HG03439 (cell line): Measurements from ENCODE around the gene RPLP1.

ENCODE experiments used
- ATAC-seq: cut with Tn5 transposase; IDR thresholded peaks from one replicate; pipeline ENCODE4 v1.9.1; 2021; ENCODE audit warnings: mild to moderate bottlenecking, moderate library complexity; ENCODE audit not compliant: unreplicated experiment

The RPLP1 gene

DNA sequence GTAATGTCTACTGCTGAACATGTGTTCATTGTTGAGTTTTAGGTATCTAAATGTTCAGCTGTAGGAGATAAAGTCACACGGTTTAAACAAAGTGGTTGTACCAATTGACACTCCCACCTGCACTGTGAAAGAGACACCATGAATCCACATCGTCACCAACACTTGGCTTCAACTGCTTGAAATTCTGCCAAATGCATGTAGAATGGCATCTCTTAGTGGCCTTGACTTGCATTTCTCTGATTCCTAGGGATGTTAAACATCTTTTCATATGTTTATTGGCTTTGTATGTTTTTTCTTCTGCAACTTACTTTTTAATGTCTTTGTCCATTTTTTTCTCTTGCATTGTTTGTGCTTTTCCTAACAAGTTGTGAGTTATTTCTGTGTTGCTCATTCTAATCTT lies 43.4 kb downstream of the RPLP1 start:
- no peak for ATAC-seq

DNA sequence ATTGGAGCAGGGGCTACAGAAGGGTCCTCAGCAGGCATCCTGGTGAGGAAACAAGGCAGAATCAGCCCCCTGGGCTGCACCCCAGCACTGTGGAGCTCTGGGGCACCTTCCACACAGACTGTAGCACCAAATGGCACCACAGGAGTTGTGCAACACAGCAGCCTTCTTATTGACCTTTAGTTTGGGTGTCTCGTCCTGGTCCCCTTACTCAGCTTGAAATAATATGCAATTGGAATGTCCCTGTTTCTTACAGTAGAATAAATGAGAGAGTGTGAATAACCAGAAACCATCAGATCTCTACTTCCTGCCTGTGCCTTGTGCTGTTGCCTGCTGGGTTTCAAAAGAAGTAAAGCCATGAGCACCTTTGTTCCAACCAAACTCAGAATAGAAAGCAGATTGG lies 44.5 kb downstream of the RPLP1 start:
- ATAC-seq: no peak

DNA sequence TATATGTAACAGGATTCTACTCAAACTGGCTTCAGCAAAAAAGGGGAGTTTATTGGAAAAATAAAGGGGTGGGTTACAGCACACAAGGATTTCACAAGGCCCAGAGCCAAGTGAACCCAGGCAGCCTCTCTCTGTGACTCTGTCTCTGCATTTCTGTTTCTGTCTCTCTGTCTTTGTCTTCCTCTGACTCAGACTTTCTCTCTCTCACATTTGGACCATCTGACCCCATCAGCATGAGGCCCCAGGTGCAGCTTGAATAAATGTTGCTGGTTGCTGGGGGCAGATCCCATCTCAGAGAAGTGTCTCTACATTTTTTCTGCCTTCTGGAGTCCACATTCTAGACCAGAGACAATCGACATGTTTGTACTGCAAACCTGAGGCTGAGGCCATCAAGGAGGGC lies 45.0 kb downstream of the RPLP1 start:
- ATAC-seq: no peak

DNA sequence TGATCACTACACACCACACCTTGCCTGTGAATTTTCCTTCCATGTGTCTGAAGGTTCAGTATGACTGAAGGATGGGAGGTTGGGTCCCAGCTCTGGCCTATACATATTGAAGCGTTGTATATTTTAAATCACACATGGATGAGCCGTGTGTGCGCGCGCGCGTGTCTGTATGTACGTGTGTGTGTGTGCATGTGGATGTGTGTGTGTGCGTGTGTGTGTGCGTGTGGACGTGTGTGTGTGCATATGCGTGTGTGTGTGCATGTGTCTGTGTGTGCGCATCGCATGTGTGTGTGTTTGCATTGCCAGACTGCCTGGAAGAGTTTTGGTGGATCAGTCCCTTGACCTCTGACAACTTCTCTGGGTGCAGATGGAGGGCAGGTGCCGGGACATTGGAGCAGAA lies 45.7 kb downstream of the RPLP1 start:
- no peak for ATAC-seq

DNA sequence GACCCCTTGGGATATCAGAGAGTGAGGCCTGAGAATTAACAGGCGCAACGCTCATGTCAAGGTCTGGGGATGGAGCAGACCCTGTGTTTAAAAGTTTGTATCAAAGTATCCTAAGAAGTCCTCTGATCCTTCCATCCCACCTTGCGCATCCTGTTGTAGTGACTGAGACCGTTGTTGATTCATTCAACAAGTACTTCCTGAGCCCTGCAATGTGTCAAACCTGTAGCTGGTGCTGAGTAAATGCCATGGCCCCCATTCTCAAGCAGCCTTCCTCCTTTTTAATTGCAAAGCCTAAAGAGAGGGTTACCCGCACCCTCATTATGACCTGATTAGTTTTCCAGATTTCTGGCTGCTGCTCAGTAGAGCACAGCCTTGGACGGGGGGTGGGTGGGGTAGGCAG lies 46.4 kb downstream of the RPLP1 start:
- ATAC-seq: no peak

DNA sequence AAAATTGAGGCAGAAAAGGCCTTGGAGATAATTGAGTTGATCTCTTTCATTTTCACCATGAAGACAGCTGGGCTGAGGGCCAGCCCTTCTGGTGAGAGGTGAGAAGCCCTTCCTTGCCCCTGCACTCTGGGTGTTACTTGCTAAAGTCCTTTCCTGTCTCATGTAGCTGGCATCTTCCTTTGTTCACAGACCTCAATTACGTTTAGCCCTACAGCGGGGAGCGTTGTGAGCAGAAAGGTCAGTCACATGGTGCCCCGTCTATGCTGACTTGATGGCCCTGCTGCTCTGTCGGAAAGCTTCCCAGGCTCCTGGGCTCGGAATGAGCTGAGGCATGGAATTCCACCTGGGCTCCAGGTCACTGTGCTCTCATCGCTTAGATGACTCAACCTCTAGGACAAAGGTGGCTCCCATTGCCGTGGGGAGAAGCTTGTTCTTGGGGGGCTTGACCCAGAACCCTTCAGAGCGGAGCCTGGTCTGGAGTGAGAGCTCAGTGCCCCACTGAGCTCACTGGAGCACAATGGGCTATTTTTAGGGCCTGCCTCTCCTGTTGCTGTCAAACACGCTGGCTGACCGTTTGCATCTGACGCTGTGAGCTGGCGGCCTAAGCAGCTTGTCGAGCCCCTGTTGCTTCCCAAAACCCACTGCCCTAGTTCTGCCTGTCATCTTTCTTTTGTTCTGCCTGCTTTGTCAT lies 47.0 kb downstream of the RPLP1 start:
- ATAC-seq: no peak

DNA sequence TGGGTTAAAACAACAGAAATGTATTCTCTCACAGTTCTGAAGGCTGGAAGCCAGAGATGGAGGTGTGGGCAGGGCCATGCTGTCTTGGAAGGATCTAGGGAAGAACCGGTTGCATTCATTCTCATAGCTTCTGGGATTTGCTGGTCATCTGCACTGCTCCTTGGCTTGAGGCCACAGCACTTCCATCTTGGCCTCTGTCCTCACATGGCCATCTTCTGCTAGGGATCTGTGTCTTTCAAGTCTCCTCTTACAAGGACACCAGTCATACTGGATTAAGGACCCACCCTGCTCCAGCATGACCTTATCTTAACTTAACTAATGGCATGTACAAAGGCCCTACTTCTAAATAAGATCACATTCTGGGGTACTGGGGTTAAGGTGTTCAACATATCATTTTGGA lies 47.7 kb downstream of the RPLP1 start:
- ATAC-seq: no peak

DNA sequence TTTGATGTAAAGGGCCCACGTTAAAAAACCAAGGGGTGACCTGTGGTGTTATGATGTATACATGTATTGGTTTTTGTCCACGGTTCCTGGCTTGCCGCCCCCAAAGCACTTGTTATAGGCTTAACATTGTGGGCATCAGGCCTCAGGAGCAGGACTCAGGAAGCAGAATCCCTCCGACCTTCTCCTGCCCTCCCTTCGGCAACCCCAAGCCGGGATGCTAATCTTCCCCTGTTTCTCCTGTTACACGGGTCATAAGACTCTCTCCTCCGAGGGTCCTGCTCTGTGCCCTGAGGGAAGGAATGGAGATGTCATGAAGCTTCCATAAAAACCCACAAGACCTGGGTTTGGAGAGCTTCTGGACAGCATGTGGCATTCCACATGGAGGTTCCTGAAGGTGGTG lies 48.8 kb downstream of the RPLP1 start:
- no peak for ATAC-seq

DNA sequence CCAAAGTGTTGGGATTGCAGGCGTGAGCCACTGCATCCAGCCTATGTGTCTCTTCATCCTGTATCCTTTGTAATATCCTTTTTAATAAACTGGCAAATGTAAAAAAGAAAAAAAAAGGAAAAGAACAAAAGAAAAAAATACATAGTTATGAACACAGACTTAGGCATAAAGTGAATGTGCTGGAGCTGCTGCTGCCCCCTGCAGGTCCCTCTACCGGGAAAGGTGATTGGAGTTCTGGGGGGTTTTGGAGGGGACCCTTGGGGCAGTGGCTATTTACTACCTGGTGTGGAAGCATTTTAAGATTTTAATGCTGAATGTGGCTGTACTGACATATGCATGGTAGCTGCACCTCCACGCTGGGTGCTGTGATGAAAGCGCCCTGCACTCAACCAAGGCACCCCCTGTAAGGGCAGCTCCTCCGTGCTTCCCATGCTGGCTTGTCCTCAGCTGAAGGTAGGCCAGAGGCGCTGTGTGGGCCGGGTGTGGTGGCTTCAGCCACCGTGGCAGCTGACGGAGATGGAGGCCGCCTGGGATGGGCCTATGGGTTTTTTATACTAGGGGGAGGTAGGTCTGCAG lies 49.9 kb downstream of the RPLP1 start:
- no peak for ATAC-seq

DNA sequence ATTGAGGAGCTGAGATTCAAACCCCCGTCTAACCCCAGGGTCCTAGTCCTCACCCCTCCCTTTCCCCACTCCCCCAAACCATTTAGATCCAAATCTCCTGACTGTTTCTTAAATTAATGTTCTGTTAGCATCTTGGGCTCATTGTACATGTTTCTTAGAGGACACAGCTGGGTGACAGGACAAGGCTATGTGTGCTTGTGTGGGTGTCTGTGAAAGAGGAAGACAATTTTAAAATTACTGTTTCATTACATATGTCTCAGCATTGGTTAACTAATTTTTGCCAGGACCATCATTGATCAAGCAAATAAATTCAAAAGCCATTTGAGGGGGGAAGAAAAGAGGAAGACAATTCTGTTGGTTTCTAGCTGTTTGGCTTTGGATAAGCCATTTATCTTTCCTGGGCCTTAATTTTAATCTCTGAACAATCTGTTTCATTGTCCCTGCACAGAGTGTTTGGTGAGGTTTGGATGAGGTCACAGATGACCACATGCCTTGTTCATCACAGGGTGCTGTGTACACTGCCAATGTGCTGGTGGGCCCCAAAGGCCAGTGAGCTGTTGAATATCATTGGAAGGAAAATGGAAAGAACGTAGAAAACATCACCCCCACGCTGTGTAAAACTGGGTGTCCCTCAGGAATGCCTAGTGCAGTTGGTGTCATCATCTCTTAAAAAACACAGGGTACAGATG lies 51.9 kb downstream of the RPLP1 start:
- ATAC-seq: no peak
